Left hindlimb (tissue), 1 donor: ENCODE results near the gene ASIC2.

Experiments used
- DNase-seq: peaks from one replicate; pipeline ENCODE4 v3.0.0-alpha.2; 2018

The ASIC2 gene

DNA sequence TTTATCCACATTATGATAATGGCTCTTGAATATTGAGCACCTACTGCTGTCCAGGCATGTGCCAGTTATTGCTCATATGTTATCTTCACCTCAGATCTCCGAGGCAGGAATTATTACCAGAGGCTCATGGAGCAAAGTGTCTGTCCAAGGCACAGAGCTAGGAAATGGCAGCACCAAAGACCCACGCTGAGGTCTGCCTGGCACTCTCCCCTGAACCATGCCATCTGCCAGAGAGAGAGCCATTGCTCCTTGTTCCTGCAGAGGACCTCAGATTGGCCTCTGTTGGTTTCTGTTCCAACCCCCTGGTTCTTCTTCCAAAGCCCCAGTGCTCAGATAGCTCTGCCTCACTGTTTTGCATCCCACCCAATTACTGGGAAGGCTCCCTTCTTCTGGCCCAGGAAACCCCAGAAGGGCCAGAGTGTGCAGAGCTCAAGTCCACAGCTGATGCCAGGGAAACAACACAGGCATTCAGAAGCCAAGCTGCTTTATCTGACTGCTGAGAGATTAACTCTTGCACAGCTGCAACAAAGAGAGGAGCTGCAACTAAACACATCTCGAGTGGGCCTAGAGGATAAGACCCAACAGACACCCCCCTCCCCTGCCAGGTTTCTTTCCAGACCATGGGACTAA, 5.9 kb downstream of the ASIC2 start:
- DNase-seq, result no peak

DNA sequence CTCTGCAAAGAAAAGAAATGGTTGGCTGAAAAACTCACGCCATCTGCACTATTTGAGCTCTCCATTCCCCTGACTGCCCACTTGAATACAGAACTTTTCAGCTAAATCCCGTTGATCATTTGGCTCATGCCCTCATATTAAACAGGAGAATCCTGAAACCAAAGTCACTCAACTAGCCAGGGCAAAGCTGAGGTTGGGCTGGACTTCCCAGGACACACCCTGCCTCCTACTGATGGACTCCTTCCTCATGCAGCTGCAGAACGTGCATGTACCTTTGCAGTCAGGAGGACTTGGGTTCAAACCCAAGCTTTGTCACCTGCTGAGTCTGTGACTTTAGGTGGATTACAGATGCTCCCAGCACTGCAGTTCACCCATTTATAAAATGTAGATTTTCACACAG, 7.7 kb downstream of the ASIC2 start:
- no peak for DNase-seq

DNA sequence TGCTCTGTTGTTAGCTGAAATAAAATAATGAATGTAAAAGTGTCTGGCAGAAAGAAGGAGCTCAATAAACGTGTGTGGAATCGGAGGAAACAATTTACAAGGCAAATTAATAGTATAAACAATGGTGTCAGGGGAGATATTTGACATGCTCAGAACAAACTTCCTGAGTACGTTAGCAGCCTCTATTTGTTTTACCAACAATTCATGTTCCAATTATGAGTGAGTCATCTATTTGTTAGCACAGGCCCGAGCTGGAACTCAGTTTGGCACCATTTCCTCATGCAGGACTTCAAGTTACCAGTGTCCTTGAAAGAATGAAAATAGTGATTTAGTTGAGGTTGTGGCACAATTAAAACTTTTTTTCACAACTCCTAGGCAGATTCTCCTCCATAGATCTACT, 9.1 kb downstream of the ASIC2 start:
- no peak for DNase-seq

DNA sequence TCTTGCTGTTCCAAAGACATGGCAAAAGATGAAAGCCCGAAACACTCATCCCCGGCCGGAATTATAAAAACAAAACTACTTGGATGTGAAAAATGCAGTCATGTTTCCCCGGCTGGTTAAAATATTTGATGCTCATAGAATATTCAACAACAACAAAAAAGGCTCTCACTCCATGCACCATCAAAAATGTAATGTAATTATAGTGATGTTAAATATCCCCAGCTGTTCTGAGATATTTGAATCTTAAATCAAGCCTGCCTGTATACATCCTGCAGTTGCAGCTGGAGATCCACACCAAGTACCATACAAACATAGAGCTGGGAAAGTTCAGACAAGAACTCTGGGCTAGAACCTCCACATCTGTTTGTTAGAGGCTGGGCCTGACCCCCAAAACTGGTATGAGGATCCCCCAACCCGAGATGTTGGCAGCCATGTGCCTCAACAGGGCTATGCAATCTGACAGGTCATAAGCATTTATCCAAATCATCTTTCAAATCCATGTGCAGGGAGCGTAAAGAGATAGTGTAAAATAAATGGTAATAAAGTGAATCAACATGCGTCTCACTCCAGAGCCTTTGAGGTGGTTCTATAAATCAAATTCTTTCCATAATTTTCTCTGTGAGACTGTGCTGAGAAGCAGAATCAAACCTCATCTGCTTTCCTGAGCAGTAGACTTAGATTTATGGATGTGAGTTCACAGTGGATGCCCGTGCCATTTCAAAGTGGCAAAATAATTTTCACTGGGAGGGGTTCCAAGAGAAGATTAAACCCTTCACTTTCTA, 12.7 kb downstream of the ASIC2 start:
- no peak for DNase-seq

DNA sequence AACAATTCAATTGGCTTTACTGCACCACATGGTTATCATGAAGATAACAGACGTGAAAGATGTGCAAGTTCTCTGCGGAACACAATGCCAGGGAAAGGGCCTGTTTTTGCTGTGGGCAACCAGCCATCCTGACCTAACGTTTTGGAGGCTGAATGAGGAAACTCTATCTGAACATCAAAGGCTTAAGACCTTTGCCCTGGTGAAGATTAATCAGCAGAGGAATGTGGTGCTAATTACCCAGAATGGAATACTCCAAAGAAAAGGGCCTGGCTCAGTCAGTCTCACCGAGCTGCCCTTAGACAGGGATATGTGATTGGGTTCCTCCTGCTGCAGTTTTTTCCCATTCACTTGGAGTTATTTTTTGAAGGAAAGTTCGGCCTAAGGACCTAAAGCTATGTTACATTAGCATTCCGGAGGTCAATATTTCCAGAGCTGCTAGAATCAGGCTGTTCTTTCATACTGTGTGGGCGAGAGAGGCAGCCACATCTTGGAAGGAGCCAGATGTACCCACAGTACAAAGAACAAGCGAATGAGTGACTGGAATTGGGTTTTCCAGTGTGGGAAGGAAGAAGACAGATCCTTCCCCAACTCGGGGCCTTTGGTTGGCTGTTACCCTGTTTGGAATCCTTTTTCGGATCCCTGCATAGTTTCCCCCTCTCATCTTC, 15.5 kb downstream of the ASIC2 start:
- DNase-seq, result no peak

DNA sequence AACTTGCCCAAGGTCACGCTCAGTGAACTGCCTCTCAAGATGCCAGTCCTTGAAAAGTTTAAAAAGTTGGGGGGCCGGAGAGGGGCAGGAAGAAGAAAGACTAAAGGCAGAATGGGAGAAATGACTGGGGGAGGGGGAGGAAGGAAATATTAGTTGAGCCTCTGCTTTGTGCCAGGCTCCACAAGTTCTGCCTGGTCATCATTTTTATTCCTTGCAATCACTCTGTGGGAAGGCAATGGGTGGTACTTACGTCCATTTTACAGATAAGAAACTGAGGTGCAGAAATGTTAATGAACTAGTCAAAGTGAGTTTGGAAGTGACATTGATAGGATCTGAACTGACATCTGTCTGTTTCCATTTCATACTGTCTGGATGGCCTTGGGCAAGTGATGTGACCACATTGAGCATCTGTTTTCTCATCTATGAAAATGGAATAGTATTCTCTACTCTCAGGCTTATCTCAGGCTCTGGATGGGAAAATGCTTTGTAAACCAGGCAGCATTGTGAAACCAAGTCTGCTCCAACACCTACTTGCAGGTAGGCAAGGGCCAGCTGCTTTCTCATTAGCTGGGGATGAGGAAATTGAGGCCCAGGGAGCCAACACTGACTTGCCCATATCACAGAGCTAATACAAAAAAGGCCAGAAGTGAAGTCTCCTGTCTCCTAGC, 19.2 kb downstream of the ASIC2 start:
- no peak for DNase-seq

DNA sequence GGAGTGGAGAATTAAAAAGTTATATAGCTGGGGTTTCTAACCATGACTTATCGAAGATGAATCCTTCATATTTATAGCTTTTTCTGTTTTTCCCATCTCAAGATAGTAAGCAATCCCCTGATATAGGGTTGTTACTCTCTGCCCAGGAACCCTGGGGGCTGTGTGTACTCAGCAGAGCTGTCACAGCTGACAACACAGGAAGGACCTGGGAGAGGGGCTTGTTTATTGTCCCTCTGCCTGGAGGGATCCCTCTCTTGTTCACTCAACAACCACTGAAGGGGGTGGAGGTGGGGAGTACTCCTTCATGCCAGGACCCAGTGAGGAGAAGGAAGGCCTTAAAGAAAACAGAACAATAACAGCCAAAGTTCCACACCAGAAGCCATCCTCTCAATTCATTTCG, 19.8 kb downstream of the ASIC2 start:
- DNase-seq, result no peak

DNA sequence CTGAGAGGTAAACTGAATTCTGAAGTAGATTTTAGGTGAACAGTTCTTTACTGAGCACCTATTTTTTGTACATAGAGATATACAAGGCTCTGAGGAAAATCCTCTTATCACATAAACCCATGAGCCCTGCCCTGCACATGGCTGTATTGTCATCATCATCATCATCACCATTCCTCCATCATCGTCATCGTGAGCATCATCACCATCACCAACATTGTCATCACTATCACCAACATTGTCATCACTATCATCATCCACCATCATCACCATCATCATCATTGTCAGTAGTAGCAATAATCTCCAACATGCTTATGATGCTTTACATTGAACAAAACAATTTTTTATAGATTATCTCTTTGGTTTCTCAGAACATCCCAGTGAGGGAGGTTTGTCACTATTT, 20.7 kb downstream of the ASIC2 start:
- DNase-seq, result no peak

DNA sequence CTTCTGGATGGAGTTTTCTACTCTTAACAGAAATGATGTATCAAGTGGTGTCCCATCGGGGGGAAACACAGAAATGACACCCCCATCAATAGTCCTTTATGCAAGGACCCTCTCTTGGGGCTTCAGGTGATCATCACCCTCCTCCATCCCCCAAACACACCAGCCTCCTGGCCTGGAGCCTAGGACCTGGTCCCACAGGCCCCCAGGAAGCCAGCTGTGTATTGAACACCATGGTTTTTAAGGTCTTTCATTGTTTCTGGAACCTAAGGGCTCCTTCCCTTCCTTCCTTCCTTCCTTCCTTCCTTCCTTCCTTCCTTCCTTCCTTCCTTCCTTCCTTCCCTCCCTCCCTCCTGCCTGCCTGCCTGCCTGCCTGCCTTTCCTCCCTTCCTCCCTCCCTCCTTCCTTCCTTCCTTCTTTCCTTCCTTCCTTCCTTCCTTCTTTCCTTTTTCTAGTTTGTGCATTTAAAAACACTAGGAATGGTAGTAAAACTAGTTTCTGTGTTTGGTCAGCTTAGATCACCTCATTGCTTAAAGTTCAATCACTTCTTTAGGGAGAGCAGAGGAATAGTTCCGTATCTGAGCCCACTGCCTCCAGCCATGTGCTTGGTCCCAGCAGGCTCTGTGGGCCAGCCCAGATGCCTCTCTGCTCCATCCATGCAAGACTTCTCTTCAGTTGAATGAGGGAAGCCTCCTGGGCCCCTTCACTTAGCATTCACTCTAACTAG, 23.6 kb downstream of the ASIC2 start:
- DNase-seq, result no peak

DNA sequence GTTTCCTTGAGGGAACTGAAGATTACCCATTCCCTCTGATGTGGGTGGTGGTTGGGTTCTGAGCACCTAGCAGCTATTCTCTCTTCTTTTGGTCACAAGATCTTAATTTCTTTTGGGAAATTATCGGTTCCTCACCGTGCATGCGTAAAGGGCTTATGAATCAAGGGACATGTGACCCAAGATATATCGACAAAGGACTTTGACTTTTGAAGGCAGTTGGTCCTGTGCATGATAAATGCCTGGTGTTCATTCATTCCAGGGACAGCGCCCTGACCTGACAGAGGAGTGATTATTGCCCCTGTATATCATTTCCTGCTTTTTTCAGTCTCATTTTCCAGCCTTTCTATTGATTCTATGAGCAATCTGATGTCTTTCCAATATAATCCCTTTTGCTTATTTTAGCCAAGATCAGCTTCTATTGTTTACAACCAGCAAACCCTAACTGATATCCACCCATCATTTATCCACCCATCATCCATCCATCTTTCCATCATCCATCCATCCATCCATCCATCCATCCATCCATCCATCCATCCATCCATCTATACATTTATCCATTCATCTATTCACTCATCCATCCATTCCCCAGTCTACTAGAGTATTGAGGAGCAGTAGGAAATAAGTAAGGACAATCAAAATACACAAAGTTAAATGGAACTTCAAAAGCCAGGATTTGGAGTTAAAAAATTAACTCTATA, 25.1 kb downstream of the ASIC2 start:
- no peak for DNase-seq

DNA sequence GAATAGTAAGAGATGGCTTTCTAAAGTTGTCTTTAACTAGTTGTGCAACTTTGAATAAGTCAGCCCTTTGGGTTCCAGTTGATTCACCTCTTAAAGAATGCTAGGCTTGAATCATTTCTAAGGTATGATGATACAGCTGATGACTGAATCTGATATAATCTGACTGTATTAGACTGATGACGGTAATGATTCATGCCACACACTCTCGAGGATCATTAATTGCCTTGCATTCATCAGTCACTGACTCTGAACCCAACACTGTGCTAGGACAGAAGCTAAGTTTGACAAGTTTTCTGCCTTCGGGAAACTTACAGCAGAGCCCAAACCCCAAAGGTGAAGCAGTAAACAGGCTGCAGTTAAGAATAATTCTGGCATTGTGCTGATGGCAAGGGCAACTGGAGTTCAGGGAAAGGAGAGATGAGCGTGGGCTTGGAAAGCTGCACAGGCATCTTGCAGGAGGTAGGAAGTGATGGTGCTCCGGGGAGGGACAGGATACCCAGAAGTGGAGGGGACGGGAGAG, 25.8 kb downstream of the ASIC2 start:
- no peak for DNase-seq

DNA sequence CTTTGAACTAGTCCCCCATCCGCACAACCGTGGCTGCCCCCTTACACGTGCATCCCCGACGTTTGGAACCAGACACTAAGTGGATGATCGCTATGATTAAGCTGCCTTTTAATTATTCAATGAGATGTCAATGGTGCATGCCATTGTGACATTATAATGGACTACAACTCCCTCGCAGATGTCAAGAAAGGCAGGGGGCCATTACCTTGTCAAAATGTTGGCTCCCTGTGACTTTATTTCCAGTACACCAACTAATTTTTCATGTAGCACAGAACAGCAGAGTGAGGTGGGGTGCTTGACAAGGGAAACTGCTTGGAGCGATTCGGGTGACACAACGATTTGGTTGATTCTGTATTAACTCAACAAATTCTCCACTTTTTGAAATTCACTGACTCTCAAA, 26.5 kb downstream of the ASIC2 start:
- no peak for DNase-seq

DNA sequence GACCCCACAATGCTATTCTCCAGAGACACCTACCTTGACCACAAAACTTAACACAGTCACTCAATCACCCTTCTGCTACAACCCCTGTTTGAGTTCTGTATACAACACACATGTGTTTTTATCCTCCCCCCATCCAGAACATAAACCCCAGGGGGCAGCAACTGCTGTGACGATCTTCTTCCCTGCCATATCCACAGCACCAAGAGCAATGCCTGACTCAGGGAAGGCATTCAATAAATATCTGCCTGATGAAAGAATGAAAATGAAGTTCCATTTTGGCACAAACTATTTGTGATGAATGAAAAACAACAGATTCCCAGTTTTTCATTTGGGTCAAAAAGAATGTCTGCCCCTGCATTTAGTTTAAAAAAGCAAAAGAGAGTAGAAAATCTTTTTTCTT, 27.0 kb downstream of the ASIC2 start:
- DNase-seq, result no peak

DNA sequence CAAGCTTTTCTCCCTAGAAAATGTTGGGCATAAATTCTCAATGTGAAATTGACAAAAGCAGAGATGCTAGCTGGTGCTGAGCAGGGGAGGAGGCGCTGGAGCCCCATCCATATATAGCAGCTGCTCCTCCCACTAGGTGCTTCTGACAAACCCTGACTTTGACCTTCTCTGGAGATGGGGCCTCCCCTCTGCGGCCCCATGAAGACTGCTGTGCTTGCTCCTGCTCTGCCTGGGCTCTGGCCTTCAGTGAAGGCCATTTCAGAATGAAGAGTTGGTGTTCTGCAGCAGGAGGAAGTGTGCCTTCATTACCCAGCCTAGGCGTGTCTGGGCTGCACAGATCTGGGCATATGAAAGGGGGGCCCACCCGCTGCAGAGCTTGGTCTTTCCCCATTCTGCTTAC, 29.7 kb downstream of the ASIC2 start:
- no peak for DNase-seq

DNA sequence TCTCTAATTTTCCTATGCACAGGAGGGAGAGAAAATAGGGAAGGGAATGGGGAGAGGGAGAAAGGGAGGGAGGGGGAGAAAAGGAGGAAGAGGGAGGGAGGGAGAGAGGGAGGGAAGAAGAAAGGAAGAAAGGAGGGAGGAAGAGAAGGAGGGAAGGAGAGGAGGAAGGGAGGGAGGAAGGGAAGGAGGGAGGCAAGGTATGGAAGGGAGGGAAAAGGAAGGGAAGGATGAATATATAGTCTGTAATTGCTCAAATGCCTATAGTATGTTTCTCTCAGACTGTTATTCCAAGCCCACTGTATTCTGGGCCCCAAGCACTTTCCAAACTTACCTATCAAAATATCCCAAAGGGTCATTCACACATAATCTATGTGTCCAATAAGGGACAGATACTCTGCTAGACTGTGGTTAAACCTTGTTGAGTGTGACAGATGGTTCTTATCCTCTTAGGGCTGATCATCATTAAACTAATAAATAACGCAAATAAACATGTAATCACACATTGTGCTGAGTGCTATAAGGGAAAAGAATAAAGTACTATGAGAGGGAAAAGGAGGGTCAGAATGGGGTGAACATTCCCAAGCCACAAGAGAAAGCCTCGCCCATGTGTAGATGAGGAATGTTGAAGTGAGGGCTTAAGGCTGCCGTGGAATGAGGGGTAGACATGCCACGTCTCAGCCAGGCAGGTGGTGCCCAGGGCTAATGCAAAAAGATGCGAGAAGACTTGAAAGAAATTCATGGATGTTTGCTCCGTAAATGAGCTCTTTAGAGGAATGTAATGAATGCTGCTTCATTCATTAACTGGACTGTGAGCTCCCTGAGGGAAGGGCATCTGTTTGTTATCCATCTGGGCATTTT, 30.6 kb downstream of the ASIC2 start:
- DNase-seq, result no peak

DNA sequence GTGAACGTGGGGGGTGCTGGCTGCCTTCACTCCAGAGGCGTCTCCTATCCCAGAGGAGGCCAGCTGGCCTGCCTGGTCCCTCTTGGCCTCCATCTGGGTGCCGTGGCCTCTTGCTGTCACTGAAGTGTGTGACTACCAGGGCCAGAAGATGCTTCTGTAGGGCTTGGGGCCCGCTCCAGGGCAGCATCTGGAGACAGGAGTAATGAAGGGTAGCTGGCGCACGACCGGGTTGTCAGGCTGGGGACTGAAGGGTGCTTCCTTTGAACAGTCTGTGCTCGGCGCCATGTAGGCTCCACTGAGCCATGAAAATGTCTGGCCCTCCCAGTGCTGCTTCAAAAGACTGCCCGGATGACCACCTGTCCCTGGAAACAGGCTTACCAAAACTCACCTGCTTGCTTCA, 31.3 kb downstream of the ASIC2 start:
- DNase-seq, result no peak

DNA sequence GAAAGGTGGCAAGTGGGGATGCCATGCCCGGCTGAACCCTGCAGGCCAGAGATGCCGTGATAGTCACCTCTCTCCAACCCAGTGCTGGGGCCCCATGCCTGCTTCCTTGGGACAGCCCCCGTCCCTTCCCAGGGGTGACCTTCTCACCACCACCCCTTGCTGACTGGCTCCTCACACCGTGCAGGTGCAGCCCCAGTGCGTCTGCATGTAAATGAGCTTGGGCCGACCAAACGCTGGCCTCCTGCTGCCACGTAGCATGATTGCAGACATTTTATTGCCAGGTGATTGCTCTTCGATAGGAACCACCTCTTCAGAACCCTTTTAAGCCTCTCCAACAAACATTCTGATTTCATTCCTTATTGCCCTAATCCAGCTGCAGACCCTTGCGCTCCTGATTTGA, 32.5 kb downstream of the ASIC2 start:
- no peak for DNase-seq

DNA sequence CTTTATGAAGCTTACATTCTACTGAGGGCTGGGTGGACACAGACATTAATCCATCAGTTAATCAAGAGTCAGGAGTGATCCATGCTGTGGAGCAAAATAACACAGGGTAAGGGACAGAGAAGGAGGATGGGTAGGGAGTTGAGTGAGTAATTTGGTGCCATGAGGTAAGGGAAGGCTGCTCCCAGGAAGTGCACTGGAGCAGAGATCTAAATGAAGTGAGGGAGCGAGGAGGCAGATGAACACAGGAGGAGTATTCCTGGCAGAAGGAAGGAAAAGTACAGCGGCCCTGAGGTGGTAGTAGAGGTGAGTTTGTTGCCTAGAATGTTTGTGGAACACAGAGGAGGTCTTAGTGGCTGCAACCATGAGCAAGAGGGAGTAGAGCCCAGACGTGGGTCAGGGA, 34.8 kb downstream of the ASIC2 start:
- DNase-seq, result no peak

DNA sequence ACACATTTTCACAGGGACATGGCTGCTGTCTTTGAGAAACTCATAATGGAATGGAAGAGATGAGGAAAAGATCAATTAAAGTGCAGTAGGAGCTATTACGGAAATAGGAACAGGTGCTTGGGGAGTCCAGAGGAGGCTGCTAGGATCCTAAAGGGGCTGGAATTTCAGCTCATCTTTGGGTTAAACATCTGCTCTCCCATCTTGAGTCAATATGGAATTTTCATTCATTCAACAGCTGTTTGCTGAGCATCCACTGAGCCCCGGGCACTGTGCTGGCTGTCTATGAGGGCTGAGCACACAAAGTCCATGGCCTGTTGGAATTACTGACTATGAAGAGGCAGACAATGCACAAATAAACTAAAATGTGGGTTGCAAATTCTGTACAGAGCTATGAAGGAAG, 47.9 kb downstream of the ASIC2 start:
- DNase-seq, result no peak

DNA sequence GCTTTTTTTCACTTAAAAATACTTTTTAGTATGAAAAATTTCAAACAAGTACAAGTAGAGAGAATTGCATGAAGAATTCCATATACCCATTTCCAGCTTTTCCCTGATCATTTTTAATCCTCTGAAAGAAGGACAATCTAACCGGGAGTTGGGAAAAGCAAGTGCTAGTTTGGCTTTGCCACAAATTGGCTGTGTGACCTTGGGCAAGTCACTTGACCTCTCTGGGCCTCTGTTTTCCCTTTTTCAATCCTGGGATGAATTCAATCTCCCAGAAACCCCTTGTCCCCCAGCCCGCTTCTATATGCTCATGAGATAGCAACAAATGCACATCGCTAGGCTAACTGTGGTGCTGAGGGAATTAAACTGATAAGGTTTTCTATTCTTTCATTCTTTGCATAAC, 49.4 kb downstream of the ASIC2 start:
- no peak for DNase-seq
